PC-3 (cell line): ENCODE measurements around the gene TEX53. TPM values are rescaled to one million over a fixed set of nuclear protein-coding genes. Genes with fewer than 3 reads are reported as not detected.

Source experiments
- ATAC-seq: fragments of 200-7000 bp; cut with Tn5 transposase; 2 replicates; pipeline ENCODE4 v1.9.1; 2020; ENCODE audit warnings: mild to moderate bottlenecking, moderate library complexity
- BruUV-seq: library from RNA; stranded (reverse); fragments of 400-500 nt; replicated peaks from 2 replicates; lab custom pipeline; 2021; lab: Mats Ljungman, UMichigan
- CTCF ChIA-PET: fragments of 300-600 bp; sonication (Branson Sonifier 250); formaldehyde crosslinking; loops from one replicate; lab custom pipeline; 2022; ENCODE audit warnings: antibody characterized with exemption; lab: Charles Lee
- POLR2A ChIA-PET: fragments of 300-600 bp; sonication (Branson Sonifier 250); formaldehyde crosslinking; loops from one replicate; lab custom pipeline; 2022; ENCODE audit warnings: antibody characterized with exemption; ENCODE audit not compliant: unreplicated experiment; lab: Charles Lee
- DNase-seq: peaks from one replicate; pipeline ENCODE4 v3.0.0-alpha.2; 2015
- H2AFZ ChIP-seq: fragments of 300-600 bp; sonication (generic); 2 replicates; pipeline ENCODE4 v1.6.0; 2016; ENCODE audit warnings: antibody characterized with exemption, low read length
- H3F3A ChIP-seq: fragments of 300-600 bp; sonication (generic); one replicate; pipeline ENCODE4 v1.6.0; 2017; ENCODE audit warnings: antibody characterized with exemption, low read length, control low read depth, mild to moderate bottlenecking; ENCODE audit not compliant: unreplicated experiment
- H3K27ac ChIP-seq: fragments of 300-600 bp; sonication (generic); 2 replicates; pipeline ENCODE4 v1.5.1; 2016; ENCODE audit warnings: mild to moderate bottlenecking, low read length
- H3K27me3 ChIP-seq: fragments of 300-600 bp; sonication (generic); 2 replicates; pipeline ENCODE4 v1.6.1; 2016; ENCODE audit warnings: low read length, mixed read lengths
- H3K36me3 ChIP-seq: fragments of 300-600 bp; sonication (generic); 2 replicates; pipeline ENCODE4 v1.6.1; 2016; ENCODE audit warnings: low read depth, mixed run types, low read length, mixed read lengths
- H3K4me1 ChIP-seq: fragments of 300-600 bp; sonication (generic); 2 replicates; pipeline ENCODE4 v1.5.1; 2016; ENCODE audit warnings: low read length; ENCODE audit not compliant: insufficient read depth
- H3K4me2 ChIP-seq: fragments of 300-600 bp; sonication (generic); 2 replicates; pipeline ENCODE4 v1.6.0; 2016; ENCODE audit warnings: low read length
- H3K4me3 ChIP-seq: fragments of 300-600 bp; sonication (generic); 2 replicates; pipeline ENCODE4 v1.5.1; 2016; ENCODE audit warnings: mild to moderate bottlenecking, low read length, mixed read lengths
- H3K79me2 ChIP-seq: fragments of 300-600 bp; sonication (generic); 2 replicates; pipeline ENCODE4 v1.6.1; 2017; ENCODE audit warnings: low read length, mixed read lengths
- H3K9ac ChIP-seq: fragments of 300-600 bp; sonication (generic); 2 replicates; pipeline ENCODE4 v1.6.0; 2016; ENCODE audit warnings: mild to moderate bottlenecking, low read length
- H3K9me2 ChIP-seq: fragments of 300-600 bp; sonication (generic); replicated peaks from 2 replicates; pipeline ENCODE4 v1.6.1; 2016; ENCODE audit warnings: mixed run types, low read length, mixed read lengths
- H3K9me3 ChIP-seq: fragments of 300-600 bp; sonication (generic); 2 replicates; pipeline ENCODE4 v1.6.1; 2016; ENCODE audit warnings: low read length, mixed read lengths
- H4K20me1 ChIP-seq: fragments of 300-600 bp; sonication (generic); 2 replicates; pipeline ENCODE4 v1.6.1; 2016; ENCODE audit warnings: low read length, mixed read lengths
- CTCF ChIP-seq: fragments of 300-600 bp; sonication (generic); conservative IDR thresholded peaks from 2 replicates; pipeline ENCODE4 v1.5.1; 2017; ENCODE audit warnings: antibody characterized with exemption, low read depth, mild to moderate bottlenecking, low read length
- EZH2 ChIP-seq: fragments of 300-600 bp; sonication (generic); IDR thresholded peaks from one replicate; pipeline ENCODE4 v1.6.1; 2017; ENCODE audit warnings: antibody characterized with exemption, mild to moderate bottlenecking, low read length; ENCODE audit not compliant: unreplicated experiment
- EZH2phosphoT487 ChIP-seq: fragments of 300-600 bp; sonication (generic); IDR thresholded peaks from 2 replicates; pipeline ENCODE4 v1.6.1; 2018; ENCODE audit warnings: mild to moderate bottlenecking, antibody characterized with exemption, low read length, borderline replicate concordance
- intact Hi-C: fragments of 100-400 bp; cut with micrococcal nuclease; formaldehyde crosslinking; loops from 2 replicates; pipeline ENCODE4 v1.9.0; 2023
- total RNA-seq: library from RNA; depleted of rRNA; stranded (reverse); fragments of >200 nt; gene quantifications from 2 replicates; pipeline ENCODE4 v1.2.3, GENCODE V29; 2014

Gene TEX53
- total RNA-seq, 1 experiment from 2014 or later = not detected

- H4K20me1 ChIP-seq = no peaks in the 10 kb centered on the region
- no peaks in the 10 kb centered on the region for H3K9me2 ChIP-seq
- TF ChIP-seq EZH2phosphoT487 (no peak), CTCF (no peak), EZH2 (no peak)
- DNase-seq = peak; percentile 43
- POLR2A ChIA-PET = interaction anchor here (0.6 to 0.7 kb wide), 2 partner anchors 65 to 1322 kb away, joined by 3 to 4 read pairs; no protein-coding TSS in a partner anchor
- CTCF ChIA-PET = no interaction called here
- no peaks in the 10 kb centered on the region for H3K36me3 ChIP-seq
- H3K4me2 ChIP-seq = no peak overlapping the region
- H3F3A ChIP-seq = no peaks in the 10 kb centered on the region
- peaks cover 30% of the 10 kb centered on the region for H3K79me2 ChIP-seq
- H3K27me3 ChIP-seq = no peaks in the 10 kb centered on the region
- H3K4me1 ChIP-seq = peaks cover 19% of the 10 kb centered on the region; the same call in 1 of the 2 replicates
- no peak overlapping the region for H3K27ac ChIP-seq
- no peak overlapping the region for H3K4me3 ChIP-seq
- intact Hi-C loops = no loop called here
- no peak overlapping the region for H3K9ac ChIP-seq
- no TSS peak for BruUV-seq
- no peak overlapping the region for H2AFZ ChIP-seq
- no peaks in the 10 kb centered on the region for H3K9me3 ChIP-seq
- ATAC-seq = peak; percentile 54
These were observed 40.7 kb downstream of the TEX53 start for GRCh38 chr9:114616684-114617520.

- Histone ChIP-seq H3K9me2 (no peaks in the 10 kb centered on the region), H3K27me3 (no peaks in the 10 kb centered on the region), H3K79me2 (peaks cover 33% of the 10 kb centered on the region), H3K4me3 (no peak overlapping the region), H3K36me3 (no peaks in the 10 kb centered on the region), H3K9ac (no peak overlapping the region), H3K4me2 (no peak overlapping the region), H3K9me3 (no peaks in the 10 kb centered on the region), H3F3A (no peaks in the 10 kb centered on the region), H3K27ac (no peak overlapping the region), H3K4me1 (peaks cover 23% of the 10 kb centered on the region; the same call in 1 of the 2 replicates), H2AFZ (no peak overlapping the region), H4K20me1 (no peaks in the 10 kb centered on the region)
- no peak for DNase-seq
- no TSS peak for BruUV-seq
- TF ChIP-seq CTCF (no peak), EZH2 (no peak)
- POLR2A ChIA-PET = no interaction called here
- no peak for ATAC-seq
- intact Hi-C loops = loop anchor here (5.0 kb wide), 1 partner anchor 127 kb away; no protein-coding TSS in a partner anchor
- CTCF ChIA-PET = no interaction called here
These were observed 43.2 kb downstream of the TEX53 start for GRCh38 chr9:114614373-114614772.

GRCh38 chr9:114613919-114614318 lies 43.7 kb downstream of the TEX53 start:
- intact Hi-C loops = loop anchor here (5.0 kb wide), 1 partner anchor 127 kb away; no protein-coding TSS in a partner anchor
- CTCF ChIA-PET = no interaction called here
- peaks cover 33% of the 10 kb centered on the region for H3K79me2 ChIP-seq

More at GRCh38 chr9:114613919-114614318, 43.7 kb downstream of the TEX53 start:
- no peak overlapping the region for H3K4me3 ChIP-seq
- POLR2A ChIA-PET = no interaction called here
- no peak for DNase-seq
- no peaks in the 10 kb centered on the region for H4K20me1 ChIP-seq
- H3K27me3 ChIP-seq = no peaks in the 10 kb centered on the region
- ATAC-seq = no peak
- no peak overlapping the region for H2AFZ ChIP-seq
- no peaks in the 10 kb centered on the region for H3K9me2 ChIP-seq
- H3K36me3 ChIP-seq = no peaks in the 10 kb centered on the region
- H3K27ac ChIP-seq = no peak overlapping the region
- no peaks in the 10 kb centered on the region for H3F3A ChIP-seq
- no peaks in the 10 kb centered on the region for H3K9me3 ChIP-seq
- no peak overlapping the region for H3K9ac ChIP-seq
- no TSS peak for BruUV-seq
- TF ChIP-seq EZH2 (no peak), CTCF (no peak), EZH2phosphoT487 (no peak)
- peaks cover 22% of the 10 kb centered on the region; the same call in 1 of the 2 replicates for H3K4me1 ChIP-seq
- no peak overlapping the region for H3K4me2 ChIP-seq
